22Rv1 (cell line): Measurements from ENCODE around the gene RGPD4.

Experiments used
- H3K27ac ChIP-seq: fragments of 450-650 bp; 2 replicates; pipeline ENCODE4 v1.5.1; 2017
- ZFX ChIP-seq: fragments of 450-650 bp; IDR thresholded peaks from 2 replicates; pipeline ENCODE4 v1.6.1; 2017; ENCODE audit warnings: antibody characterized with exemption, borderline replicate concordance
- TF ChIP-seq, protein P1 (sequence below): fragments of 450-650 bp; IDR thresholded peaks from 2 replicates; pipeline ENCODE4 v1.5.1; 2017; ENCODE audit warnings: mild to moderate bottlenecking

Gene RGPD4

DNA sequence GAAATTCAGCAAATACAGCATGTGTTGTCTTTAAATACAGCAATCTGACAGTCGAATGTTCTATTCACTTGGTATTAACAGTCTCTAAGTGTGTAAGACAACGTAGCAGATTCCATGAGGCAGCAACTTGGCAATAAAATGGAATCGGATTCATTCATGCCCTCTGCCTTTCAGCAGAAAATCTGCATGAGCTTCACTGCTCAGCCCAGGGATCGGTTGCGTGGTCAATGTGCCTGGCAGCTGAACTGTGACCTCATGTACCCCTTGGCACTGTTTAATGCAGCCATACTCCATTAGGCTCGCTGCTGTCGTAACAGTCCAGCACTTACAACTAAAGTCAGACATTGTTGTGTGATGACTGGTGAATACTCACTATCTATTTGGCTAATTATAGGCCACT lies 17.7 kb upstream of the RGPD4 start:
- peak overlapping the region; percentile 78 for H3K27ac ChIP-seq
- TF ChIP-seq, protein P1, sequence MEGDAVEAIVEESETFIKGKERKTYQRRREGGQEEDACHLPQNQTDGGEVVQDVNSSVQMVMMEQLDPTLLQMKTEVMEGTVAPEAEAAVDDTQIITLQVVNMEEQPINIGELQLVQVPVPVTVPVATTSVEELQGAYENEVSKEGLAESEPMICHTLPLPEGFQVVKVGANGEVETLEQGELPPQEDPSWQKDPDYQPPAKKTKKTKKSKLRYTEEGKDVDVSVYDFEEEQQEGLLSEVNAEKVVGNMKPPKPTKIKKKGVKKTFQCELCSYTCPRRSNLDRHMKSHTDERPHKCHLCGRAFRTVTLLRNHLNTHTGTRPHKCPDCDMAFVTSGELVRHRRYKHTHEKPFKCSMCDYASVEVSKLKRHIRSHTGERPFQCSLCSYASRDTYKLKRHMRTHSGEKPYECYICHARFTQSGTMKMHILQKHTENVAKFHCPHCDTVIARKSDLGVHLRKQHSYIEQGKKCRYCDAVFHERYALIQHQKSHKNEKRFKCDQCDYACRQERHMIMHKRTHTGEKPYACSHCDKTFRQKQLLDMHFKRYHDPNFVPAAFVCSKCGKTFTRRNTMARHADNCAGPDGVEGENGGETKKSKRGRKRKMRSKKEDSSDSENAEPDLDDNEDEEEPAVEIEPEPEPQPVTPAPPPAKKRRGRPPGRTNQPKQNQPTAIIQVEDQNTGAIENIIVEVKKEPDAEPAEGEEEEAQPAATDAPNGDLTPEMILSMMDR, result no peak
- TF ChIP-seq ZFX, result no peak

DNA sequence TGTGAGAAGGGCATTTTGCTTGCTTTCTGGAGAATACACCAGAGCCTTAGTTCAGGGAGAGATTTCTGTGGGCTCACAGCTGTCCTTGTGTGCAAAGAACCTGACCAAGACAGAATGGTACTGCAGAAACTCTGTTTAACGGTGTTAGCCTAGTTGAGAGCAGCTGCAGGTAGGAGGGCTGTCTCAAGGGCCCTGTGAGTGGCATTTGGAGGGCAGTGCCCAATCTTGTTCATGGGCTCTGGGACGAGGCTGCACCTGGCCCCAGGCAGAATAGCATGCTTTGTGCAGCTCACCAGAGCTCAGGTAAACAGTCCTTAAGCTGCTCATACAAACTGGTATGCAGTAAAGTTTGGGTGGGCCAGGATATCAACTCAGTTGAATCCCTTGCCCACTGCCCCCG lies 16.9 kb upstream of the RGPD4 start:
- no peak for TF ChIP-seq ZFX
- TF ChIP-seq, protein P1, result no peak
- H3K27ac ChIP-seq, result peak overlapping the region; percentile 78

DNA sequence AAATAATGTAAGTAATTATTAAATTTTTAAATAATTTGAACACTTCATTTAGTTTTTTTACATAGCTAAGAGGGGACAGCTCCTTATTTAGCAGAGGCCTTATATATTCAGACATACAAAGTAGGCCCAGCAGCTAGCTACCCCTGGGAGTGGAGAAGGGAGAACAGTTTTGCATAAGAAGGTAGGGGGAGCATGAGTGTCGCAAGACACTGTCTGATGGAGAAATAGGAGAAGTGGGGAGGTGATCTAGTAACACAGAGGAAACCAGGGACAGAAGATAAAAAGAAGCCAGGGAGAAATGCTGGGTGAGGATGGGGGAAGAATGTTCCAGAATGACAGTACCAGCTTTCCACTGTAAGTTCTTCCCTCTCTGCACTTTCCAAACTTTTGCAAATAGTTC lies 16.0 kb upstream of the RGPD4 start:
- no peak for TF ChIP-seq ZFX
- TF ChIP-seq, protein P1, result no peak
- H3K27ac ChIP-seq, result no peak overlapping the region

DNA sequence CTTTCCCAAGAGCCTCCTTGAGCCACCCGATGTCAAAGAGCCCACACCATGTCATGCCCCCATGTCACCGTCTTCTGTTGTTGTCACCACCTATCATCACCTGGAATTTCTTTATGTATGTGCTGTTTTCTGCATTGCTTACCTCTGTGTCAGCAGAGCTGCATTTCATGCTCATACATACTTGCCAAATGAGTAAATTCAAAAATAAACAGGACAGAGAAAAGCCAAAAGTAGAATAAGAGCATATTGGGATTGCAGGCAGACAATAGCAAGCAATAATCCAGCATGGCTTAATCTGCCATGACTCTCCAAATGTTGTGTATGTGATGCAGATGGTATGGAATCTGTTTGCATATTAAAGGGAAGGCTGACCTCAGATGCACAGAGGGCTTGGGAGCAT lies 15.3 kb upstream of the RGPD4 start:
- no peak for TF ChIP-seq ZFX
- TF ChIP-seq, protein P1, result no peak
- H3K27ac ChIP-seq, result no peak overlapping the region

DNA sequence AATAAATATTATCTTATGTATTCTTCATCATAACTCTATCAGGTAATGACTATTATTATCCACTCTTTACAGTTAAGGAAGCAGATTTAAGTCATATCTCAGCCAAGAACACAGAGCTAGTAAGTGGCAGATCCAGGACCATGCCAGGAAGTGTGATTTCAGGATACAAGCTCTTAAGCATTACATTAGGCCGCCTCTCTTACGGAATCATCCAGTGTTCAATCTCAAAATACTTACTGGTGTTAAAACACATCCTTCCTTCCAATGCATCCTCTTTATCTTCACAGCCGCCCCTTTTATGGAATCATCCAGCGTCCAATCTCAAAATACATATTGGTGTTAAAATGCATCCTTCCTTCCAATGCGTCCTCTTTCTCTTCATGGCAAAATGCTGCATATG lies 14.7 kb upstream of the RGPD4 start:
- H3K27ac ChIP-seq, result no peak overlapping the region
- TF ChIP-seq ZFX, result no peak
- TF ChIP-seq, protein P1, result no peak

DNA sequence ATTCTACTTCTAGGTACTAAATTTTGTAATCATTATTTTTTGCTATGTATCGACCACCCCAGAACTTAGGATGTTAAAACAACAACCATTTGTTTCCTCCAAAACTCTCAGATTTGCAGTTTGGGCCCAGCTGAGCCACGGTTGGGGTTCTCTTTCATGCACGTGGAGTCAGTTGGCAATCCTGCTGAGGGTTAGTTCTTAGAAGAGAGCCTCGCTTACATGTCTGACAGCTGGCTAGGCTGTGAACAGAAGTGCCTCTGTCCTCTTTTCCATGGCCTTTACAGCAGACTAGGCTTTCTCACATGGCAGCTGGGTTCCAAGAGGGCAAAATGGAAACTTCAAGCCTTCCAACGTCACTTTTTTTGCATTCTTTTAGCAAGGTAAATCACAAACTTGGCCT lies 9.3 kb upstream of the RGPD4 start:
- TF ChIP-seq, protein P1, result no peak
- no peak for TF ChIP-seq ZFX
- H3K27ac ChIP-seq, result no peak overlapping the region

DNA sequence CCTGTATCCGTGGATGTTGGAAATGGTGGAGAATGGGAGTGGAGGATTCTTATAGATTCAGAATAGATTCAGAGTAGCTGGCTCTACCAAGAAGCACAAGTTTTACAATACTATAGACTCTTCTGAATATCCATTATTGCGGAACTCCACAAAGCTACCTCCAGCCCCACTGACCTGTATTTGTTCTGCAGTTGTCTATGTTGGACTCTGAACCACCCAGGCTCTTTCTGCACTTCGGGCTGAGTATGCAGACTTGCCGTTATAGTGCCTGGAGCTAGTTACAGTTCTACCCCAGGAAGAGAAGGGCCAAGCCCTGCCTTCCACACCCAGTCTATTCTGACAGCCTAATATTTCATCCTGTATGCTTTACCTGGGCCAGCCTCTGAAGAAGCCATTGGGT lies 4.4 kb upstream of the RGPD4 start:
- TF ChIP-seq, protein P1, result no peak
- TF ChIP-seq ZFX, result no peak
- no peak overlapping the region for H3K27ac ChIP-seq
